ENCODE results near the gene XXYLT1.
A peak's percentile ranks its signal among the peaks of the same experiment; 100 is the strongest.

DNA sequence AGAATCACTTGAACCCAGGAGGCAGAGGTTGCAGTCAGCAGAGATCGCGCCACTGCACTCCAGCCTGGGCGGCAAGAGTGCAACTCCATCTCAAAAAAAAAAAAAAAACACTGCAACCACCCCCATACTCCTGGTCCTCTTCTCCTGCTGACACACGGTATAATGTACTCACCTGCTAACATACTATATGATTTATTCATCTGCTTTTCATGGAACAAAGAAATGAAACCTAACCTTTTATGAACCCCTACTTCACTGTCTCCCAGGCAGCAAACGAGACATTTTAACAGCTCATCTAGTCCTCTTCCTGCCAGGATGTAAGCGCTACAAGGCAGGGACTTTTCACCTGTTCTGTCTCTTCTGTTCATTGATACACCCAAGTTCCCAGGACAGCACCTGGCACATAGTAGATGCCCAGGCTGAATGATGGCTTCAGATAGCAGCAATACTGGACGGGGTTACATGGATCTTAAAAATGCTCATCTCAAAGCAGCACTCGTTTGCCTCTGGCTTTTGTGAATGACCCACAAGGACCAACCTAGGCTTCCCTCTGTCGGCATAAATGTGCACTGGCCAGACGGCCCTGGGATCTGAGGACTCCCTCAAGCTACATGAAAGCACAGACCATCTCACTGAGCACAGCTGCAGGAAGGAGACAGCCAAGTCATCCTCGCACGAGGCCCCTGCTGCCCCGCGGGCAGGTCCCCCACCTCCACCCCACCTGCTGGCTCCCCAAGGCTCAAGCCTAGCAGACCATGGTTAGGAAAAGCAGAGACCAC lies 20.3 kb downstream of the XXYLT1 start:
- TF ChIP-seq, protein P1, sequence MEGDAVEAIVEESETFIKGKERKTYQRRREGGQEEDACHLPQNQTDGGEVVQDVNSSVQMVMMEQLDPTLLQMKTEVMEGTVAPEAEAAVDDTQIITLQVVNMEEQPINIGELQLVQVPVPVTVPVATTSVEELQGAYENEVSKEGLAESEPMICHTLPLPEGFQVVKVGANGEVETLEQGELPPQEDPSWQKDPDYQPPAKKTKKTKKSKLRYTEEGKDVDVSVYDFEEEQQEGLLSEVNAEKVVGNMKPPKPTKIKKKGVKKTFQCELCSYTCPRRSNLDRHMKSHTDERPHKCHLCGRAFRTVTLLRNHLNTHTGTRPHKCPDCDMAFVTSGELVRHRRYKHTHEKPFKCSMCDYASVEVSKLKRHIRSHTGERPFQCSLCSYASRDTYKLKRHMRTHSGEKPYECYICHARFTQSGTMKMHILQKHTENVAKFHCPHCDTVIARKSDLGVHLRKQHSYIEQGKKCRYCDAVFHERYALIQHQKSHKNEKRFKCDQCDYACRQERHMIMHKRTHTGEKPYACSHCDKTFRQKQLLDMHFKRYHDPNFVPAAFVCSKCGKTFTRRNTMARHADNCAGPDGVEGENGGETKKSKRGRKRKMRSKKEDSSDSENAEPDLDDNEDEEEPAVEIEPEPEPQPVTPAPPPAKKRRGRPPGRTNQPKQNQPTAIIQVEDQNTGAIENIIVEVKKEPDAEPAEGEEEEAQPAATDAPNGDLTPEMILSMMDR (IDR thresholded peaks at IDR 0.05), result peak; percentile 9 to 23 (median 16)
- TF ChIP-seq POLR2A (IDR thresholded peaks at IDR 0.05), result no peak

All from right lobe of liver (tissue), 4 donors.